NB4 (cell line): ENCODE results near the gene MTR.
"Not testable (repeated sequence)": the region's sequence is repeated elsewhere in the genome, so short reads cannot be mapped to it uniquely, and the experiment has no call there.

Experiments used
- MYC ChIP-seq: IDR thresholded peaks from 2 replicates; pipeline ENCODE4 v1.6.1; 2011; ENCODE audit warnings: low read depth, low read length
- POLR2A ChIP-seq: IDR thresholded peaks from 2 replicates; pipeline ENCODE4 v1.6.1; 2011; ENCODE audit warnings: mild to moderate bottlenecking; ENCODE audit not compliant: insufficient read length; ENCODE audit errors: extremely low read depth
- TF ChIP-seq, protein P1 (sequence below): IDR thresholded peaks from one replicate; pipeline ENCODE4 v1.5.1; 2012; ENCODE audit warnings: low read depth, low read length
- TF ChIP-seq, protein P2 (sequence below): IDR thresholded peaks from 2 replicates; pipeline ENCODE4 v1.6.1; 2011; ENCODE audit warnings: low read depth, low read length

DNA sequence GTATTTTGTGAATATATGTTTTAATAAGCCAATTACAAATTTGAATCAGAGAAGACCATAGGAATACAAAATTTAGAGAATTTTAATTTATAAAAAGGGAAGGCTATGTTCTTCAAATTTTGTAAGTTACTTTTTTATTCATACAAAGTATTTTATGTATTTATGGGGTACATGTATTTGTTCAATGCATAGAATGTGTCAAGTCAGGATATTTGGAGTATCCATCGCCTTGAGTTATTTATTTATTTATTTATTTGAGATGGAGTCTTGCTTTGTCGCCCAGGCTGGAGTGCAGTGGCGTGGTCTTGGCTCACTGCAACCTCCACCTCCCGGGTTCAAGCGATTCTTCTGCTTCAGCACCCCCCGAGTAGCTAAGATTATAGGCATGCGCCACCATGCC, 116.0 kb downstream of the MTR start:
- not testable (repeated sequence) for TF ChIP-seq POLR2A, MYC
- TF ChIP-seq, protein P1, sequence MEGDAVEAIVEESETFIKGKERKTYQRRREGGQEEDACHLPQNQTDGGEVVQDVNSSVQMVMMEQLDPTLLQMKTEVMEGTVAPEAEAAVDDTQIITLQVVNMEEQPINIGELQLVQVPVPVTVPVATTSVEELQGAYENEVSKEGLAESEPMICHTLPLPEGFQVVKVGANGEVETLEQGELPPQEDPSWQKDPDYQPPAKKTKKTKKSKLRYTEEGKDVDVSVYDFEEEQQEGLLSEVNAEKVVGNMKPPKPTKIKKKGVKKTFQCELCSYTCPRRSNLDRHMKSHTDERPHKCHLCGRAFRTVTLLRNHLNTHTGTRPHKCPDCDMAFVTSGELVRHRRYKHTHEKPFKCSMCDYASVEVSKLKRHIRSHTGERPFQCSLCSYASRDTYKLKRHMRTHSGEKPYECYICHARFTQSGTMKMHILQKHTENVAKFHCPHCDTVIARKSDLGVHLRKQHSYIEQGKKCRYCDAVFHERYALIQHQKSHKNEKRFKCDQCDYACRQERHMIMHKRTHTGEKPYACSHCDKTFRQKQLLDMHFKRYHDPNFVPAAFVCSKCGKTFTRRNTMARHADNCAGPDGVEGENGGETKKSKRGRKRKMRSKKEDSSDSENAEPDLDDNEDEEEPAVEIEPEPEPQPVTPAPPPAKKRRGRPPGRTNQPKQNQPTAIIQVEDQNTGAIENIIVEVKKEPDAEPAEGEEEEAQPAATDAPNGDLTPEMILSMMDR = not testable (repeated sequence)
- TF ChIP-seq, protein P2, sequence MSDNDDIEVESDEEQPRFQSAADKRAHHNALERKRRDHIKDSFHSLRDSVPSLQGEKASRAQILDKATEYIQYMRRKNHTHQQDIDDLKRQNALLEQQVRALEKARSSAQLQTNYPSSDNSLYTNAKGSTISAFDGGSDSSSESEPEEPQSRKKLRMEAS = not testable (repeated sequence)
